Parathyroid adenoma (tissue), 2 donors: Measurements from ENCODE around the gene CYP2C9.

Experiments used
- H2AFZ ChIP-seq: fragments of 300-600 bp; sonication (generic); one replicate; pipeline ENCODE4 v1.7.0; 2017; ENCODE audit warnings: antibody characterized with exemption, mild to moderate bottlenecking
- H3K27ac ChIP-seq: fragments of 300-600 bp; sonication (generic); one replicate; pipeline ENCODE4 v1.7.0; 2017
- H3K27me3 ChIP-seq: fragments of 300-600 bp; sonication (generic); one replicate; pipeline ENCODE4 v1.7.0; 2017; ENCODE audit warnings: low read length; ENCODE audit not compliant: control insufficient read depth, insufficient read depth
- H3K36me3 ChIP-seq: fragments of 300-600 bp; sonication (generic); one replicate; pipeline ENCODE4 v1.7.0; 2017; ENCODE audit warnings: low read length; ENCODE audit not compliant: control insufficient read depth, insufficient read depth
- H3K4me1 ChIP-seq: fragments of 300-600 bp; sonication (generic); one replicate; pipeline ENCODE4 v1.7.0; 2017; ENCODE audit warnings: control low read depth
- H3K4me2 ChIP-seq: fragments of 300-600 bp; sonication (generic); one replicate; pipeline ENCODE4 v1.7.0; 2017; ENCODE audit warnings: low read length
- H3K4me3 ChIP-seq: fragments of 300-600 bp; sonication (generic); one replicate; pipeline ENCODE4 v1.7.0; 2017; ENCODE audit warnings: low read depth, low read length
- H3K79me2 ChIP-seq: fragments of 300-600 bp; sonication (generic); one replicate; pipeline ENCODE4 v1.7.0; 2017; ENCODE audit warnings: control low read depth
- H3K9ac ChIP-seq: fragments of 300-600 bp; sonication (generic); one replicate; pipeline ENCODE4 v1.7.0; 2017; ENCODE audit warnings: mild to moderate bottlenecking
- H3K9me3 ChIP-seq: fragments of 300-600 bp; sonication (generic); one replicate; pipeline ENCODE4 v1.7.0; 2017; ENCODE audit warnings: low read length; ENCODE audit not compliant: control insufficient read depth
- TF ChIP-seq, protein P1 (sequence below): fragments of 300-600 bp; sonication (generic); IDR thresholded peaks from one replicate; pipeline ENCODE4 v1.7.0; 2017; ENCODE audit warnings: antibody characterized with exemption, mild to moderate bottlenecking
- donor health status: primary hyperparathyroidism.

The CYP2C9 gene

GRCh38 chr10:94997741-94998174, 59.3 kb downstream of the CYP2C9 start:
- Histone ChIP-seq H3K9me3 (no peaks in the 10 kb centered on the region), H3K4me3 (no peak overlapping the region), H2AFZ (no peak overlapping the region), H3K4me1 (no peaks in the 10 kb centered on the region), H3K27me3 (no peaks in the 10 kb centered on the region), H3K9ac (no peak overlapping the region), H3K4me2 (no peak overlapping the region), H3K36me3 (no peaks in the 10 kb centered on the region), H3K27ac (no peak overlapping the region), H3K79me2 (no peaks in the 10 kb centered on the region)
- TF ChIP-seq, protein P1, sequence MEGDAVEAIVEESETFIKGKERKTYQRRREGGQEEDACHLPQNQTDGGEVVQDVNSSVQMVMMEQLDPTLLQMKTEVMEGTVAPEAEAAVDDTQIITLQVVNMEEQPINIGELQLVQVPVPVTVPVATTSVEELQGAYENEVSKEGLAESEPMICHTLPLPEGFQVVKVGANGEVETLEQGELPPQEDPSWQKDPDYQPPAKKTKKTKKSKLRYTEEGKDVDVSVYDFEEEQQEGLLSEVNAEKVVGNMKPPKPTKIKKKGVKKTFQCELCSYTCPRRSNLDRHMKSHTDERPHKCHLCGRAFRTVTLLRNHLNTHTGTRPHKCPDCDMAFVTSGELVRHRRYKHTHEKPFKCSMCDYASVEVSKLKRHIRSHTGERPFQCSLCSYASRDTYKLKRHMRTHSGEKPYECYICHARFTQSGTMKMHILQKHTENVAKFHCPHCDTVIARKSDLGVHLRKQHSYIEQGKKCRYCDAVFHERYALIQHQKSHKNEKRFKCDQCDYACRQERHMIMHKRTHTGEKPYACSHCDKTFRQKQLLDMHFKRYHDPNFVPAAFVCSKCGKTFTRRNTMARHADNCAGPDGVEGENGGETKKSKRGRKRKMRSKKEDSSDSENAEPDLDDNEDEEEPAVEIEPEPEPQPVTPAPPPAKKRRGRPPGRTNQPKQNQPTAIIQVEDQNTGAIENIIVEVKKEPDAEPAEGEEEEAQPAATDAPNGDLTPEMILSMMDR = no peak

- H3K79me2 ChIP-seq = no peaks in the 10 kb centered on the region
- TF ChIP-seq, protein P1 = no peak
- H3K4me2 ChIP-seq = no peak overlapping the region
- no peak overlapping the region for H3K27ac ChIP-seq
- no peak overlapping the region for H3K4me3 ChIP-seq
- no peaks in the 10 kb centered on the region for H3K36me3 ChIP-seq
- H3K9me3 ChIP-seq = no peaks in the 10 kb centered on the region
- H2AFZ ChIP-seq = no peak overlapping the region
- no peaks in the 10 kb centered on the region for H3K4me1 ChIP-seq
- H3K9ac ChIP-seq = no peak overlapping the region
- no peaks in the 10 kb centered on the region for H3K27me3 ChIP-seq
Observed at GRCh38 chr10:95026461-95026860, 88.0 kb downstream of the CYP2C9 start.

DNA sequence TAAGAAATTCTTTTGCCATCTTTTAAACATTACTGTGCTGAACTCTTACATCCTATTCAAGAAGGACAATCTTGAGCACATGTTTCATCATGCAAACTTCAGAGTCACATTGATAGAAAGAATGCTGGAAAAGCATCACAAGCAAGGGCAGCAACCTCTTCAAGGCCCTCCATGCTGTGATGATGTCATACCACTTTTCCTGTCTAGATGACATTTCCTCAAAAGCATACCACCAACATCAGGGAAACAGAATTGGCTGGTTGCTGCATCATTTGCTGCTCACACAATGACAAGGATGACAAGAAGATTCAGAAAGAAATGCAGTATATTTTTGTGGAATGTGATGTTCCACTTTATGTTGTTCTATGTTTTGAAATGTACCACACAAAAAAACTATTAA, 93.2 kb downstream of the CYP2C9 start:
- H3K27me3 ChIP-seq = no peaks in the 10 kb centered on the region
- no peak overlapping the region for H3K4me2 ChIP-seq
- TF ChIP-seq, protein P1 = no peak
- no peaks in the 10 kb centered on the region for H3K4me1 ChIP-seq
- no peak overlapping the region for H3K9ac ChIP-seq
- no peak overlapping the region for H2AFZ ChIP-seq
- no peak overlapping the region for H3K27ac ChIP-seq
- H3K36me3 ChIP-seq = no peaks in the 10 kb centered on the region
- no peak overlapping the region for H3K4me3 ChIP-seq
- H3K79me2 ChIP-seq = no peaks in the 10 kb centered on the region
- no peaks in the 10 kb centered on the region for H3K9me3 ChIP-seq

GRCh38 chr10:95034401-95034800, 95.9 kb downstream of the CYP2C9 start:
- H3K27ac ChIP-seq = no peak overlapping the region

More at GRCh38 chr10:95034401-95034800, 95.9 kb downstream of the CYP2C9 start:
- no peak overlapping the region for H3K4me2 ChIP-seq
- TF ChIP-seq, protein P1 = no peak
- no peak overlapping the region for H2AFZ ChIP-seq
- no peaks in the 10 kb centered on the region for H3K79me2 ChIP-seq
- H3K27me3 ChIP-seq = no peaks in the 10 kb centered on the region
- H3K4me1 ChIP-seq = no peaks in the 10 kb centered on the region
- H3K36me3 ChIP-seq = no peaks in the 10 kb centered on the region
- no peak overlapping the region for H3K9ac ChIP-seq
- H3K9me3 ChIP-seq = no peaks in the 10 kb centered on the region
- H3K4me3 ChIP-seq = no peak overlapping the region
